ENCODE data around the gene SLC9A5.
A peak's percentile ranks its signal among the peaks of the same experiment; 100 is the strongest.

The SLC9A5 gene

DNA sequence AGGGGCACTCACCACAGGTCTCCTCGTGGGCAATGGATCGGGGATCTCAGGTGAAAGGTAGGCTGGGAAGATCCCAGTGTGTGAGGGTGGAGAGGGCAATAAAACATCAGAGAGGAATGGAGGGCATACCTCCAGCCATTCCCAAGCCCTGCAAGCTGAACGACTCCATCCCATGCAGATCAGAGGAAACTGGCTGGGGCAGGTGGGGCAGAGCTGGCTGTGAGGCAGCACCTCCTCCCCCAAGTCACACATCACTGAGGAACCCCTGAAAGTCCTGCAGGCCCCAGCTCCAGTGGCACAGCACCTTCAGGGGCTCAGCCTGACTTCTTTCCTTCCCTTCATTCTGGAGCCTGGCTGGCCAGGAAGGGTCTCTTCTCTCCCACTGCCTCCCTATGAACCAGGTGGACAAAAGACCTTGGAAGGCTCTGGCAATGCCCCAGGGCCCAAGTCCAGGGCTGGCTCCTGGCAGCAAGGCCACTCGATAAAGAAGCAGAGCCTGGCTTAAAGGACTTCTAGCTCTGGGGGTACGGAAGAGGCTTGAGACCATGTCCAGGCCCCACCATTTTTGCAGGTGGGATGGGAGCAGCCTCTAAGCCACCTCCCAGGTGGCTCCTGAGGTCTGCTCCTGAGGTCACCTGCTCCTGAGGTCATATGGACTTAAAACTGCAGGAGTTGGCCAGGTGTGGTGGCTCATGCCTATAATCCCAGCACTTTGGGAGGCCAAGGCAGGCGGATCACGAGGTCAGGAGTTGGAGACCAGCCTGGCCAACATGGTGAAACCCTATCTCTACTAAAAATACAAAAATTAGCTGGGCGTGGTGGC is 35.4 kb upstream of the SLC9A5 start:
- DNase-seq (ENCODE audit: low read depth) = no peak

DNA sequence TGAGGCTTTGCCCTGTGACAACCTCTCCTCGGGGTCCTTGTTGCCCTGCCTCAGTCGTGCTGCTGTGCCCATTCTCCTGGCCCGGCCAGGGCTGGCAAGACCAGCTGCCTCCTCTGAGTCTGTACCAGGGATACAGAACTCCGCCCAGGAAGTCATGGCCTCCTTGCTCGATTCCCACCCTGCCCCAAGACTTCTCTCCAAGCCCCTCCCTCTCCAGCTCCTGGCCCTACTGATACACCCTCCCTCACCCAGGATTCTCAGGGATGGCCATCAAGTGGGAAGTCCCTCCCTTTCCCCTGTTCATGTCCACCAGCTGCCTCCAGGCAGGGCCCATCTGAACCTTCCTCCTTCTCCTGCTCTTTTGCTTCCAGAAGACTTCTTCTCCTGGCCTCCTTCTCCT is 33.1 kb upstream of the SLC9A5 start:
- DNase-seq (ENCODE audit: low read depth) = no peak

DNA sequence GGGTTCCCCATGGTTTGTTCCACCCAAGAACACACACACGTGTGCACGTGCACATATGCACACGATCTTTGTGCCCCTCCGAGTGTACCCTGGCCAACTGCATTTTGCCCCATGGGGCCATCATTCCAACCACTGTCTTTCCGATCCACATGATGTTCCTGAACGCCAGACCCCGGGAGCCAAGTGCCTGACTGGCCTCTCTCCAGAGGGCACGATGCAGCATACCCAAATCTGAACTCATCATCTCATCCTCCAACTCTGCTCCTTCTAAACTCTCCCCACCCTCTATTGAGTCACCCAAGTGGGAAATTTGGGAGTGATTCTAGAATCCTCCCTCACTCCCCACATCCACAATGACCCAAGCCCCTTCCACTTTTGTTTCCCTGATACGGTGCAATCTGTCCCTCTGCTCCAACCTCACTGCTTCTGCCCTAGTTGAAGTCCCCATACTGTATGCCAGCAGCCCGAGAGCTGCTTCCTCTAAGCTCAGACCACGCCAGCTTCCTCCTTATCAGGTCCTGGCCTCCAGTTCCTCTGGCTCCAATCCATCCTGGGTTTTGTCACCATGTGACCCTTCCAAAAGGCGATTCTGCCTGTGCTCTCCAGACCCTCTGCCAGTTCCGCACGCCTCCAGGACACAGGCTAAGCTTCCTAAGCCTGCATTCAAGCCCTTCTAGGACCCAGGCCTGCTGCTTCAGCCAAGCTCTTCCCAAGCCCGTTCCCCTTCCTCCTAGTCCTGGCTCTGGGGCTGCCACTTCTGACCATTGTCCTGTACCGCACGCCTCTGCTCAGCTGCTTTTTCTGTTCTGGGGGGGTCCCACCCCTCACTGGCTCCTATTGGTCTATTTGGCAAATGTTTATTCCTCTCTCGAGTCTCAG is 31.9 kb upstream of the SLC9A5 start:
- DNase-seq (ENCODE audit: low read depth) = no peak

DNA sequence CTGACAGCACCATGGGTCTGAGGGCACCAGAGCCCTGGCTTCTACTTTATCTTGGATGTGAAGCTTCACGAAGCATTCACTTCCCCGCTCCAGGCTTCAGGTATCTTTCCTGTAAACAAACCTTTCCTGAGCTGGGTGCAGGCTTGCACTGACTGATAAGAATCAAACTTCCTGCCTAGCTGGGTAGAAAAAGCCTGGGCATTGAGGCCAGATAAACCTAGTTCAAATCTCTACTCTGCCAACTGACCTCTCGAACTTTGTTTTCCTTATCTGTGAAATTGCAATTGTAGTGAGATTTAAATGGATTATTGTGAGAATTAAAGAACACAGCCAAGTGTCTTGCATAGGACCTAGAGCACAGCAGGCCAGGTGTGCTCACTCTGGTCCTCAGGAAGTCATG is 24.8 kb upstream of the SLC9A5 start:
- no peak for DNase-seq (ENCODE audit: low read depth)

- DNase-seq (ENCODE audit: low read depth) = no peak
These were observed 22.4 kb upstream of the SLC9A5 start for GRCh38 chr16:67226295-67226803.

GRCh38 chr16:67226804-67227566 is 21.8 kb upstream of the SLC9A5 start, which contains the start of gene TMEM208:
TSS of gene TMEM208 (plus strand) at chr16:67227130. CDS start at chr16:67227219, 89 bp downstream.
- peak; percentile 97 for DNase-seq (ENCODE audit: low read depth)

- no peak for DNase-seq (ENCODE audit: low read depth)
These were observed 21.2 kb upstream of the SLC9A5 start for GRCh38 chr16:67227567-67227921.

- no peak for DNase-seq (ENCODE audit: low read depth)
These were observed 20.6 kb upstream of the SLC9A5 start for GRCh38 chr16:67228034-67228785.

DNA sequence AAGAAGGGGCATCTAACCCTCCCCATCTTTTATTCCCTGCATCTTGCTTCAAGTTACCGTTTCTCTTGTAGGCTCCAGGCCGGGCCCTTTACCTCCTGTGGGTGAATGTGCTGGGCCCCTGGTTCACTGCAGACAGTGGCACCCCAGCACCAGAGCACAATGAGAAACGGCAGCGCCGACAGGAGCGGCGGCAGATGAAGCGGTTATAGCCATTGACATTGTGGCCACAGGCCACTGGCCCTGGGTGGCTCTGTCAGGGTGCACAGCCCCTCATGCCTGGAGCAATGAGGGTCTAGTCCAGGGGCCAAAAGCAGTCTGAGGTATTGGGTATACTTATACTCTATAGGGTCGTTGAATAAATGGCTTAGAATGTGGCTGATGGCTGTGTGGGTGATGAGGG is 19.9 kb upstream of the SLC9A5 start:
- DNase-seq (ENCODE audit: low read depth) = no peak

DNA sequence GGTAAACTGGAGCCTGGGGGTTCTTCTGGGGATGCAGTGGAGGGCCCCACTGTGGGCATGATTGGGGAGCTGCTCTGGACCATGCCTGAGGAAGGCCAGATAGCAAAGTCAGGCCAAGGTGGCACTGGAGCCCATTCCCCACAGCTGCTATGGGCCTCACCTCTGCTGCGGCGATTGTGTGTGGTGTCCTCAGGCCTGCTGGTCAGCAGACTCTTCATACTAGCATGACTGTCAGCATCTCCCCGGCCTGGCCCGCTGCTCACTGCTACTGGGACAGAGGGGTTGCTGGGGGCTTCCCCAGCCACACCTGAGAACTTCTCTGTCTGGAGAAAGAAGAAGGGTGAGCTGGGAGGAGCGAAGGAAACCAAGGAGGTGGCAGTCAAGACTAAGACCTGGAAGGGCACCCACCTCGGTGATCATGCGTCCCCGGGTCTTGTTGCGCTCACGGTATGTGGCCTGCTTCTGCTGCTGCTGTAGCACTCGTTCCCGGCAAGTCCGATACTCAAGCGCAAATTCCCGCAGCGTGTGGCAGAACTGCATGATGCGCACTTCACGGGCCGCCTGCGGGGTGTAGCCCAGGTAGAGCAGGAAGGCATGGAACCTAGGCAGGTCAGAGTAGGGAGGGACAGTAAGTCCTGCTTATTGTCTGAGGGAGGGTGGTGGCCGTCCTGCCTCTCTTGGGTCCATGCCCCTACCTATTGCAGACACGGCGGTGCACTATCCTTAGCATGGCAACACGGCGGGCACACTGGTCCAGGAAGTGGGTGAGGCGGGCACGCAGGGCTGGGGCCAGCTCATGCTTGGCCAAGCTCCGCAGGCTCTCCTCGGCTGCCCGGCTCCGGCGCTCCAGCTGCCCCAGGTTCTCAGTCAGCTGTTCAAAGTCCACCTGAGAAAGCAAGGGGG is 18.6 kb upstream of the SLC9A5 start:
- no peak for DNase-seq (ENCODE audit: low read depth)

DNA sequence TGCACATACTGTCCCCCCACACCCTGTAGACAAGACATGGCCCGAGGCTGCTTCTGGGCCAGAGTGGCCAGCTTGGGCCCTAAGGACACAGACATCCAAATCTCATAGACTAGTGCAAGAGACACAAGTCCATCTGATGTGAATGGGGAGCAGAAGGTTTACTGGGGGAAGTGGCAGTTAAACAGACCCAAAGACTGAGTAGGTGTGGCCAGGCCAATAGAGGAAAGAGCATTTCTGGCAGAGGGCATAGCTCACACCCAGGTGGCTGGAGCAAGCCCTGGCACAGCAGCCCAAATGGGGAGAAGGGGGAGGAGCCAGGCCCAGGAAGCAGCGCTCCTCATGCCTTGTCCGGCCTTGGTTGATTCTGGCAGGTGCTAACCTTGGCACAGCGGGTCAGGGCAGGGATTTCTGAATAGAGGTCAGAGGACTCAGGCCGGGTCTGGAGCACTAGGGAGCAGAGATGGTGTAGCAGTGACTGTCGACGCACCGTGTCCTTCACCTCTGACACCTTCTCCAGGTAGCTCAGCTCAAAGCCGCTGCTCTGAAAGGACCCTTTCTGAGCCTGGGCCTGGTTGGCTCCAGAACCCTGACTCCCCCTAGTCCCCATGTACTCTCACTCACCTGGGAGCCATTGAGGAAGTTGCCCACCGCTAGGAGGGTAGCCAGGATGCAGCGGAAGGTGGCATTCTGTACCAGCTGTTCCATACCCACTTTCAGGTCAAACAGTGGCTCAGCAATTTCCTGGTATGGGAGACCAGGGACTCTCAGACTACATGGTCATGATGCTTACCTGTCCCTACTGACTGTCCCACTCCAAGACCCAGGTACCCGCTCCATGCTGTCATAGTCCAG is 17.7 kb upstream of the SLC9A5 start:
- DNase-seq (ENCODE audit: low read depth) = no peak

GRCh38 chr16:67233596-67233995 is 15.2 kb upstream of the SLC9A5 start:
- no peak for DNase-seq (ENCODE audit: low read depth)

DNA sequence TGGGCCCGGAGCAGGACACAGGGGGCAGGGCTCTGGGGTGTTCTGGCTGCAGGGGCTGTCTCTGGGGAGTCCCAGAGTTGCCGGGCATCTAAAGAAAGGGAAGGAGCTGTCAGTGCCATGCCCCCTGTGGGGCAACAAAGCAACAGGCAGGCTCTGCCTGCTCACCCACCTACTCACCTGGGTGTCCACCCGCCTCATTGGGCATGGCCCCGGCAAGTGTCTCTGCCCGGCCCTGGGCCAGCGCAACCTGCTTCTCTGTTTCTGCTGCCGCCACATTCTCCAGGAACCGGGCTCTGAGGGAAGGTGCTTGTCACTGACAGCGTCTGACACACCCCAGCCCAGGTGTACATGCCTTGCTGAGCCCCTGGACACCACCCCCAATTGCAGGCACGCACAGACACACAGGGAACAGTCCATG is 14.6 kb upstream of the SLC9A5 start:
- no peak for DNase-seq (ENCODE audit: low read depth)

DNA sequence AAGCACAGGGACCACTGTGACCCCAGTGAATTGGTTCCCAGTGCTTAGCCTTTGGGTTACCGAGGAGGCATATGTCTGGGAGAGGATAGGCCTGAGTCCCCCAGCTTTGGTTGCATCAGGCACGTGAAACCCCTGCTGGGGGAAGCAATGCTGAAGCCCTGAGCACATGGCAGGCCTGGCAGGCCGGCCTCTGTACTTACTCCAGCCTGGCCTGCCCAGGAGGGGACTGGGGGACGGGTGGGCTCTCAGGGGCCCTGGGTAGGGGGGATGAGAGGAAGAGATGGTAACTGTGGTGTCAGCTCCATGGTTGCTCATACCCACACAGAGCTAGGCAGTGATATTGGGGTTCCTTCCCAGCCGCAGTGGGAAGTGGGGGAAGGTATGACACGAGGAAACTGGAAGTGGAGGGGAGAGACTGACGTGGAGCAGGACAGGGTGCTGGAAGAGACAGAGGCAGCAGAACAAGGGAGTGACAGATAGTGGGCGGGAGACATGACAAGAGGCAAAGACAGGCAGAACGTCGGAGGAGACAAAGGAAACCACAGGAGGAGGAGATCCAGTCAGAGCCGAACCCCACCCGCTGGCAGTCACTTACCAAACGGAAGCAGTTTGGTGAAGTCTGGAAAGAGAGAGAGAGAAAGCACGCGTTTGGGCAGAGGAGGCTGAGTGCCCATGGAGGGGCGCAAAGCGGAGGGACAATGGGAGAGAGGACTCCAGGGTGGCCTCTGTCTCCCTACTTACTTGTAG is 12.8 kb upstream of the SLC9A5 start:
- no peak for DNase-seq (ENCODE audit: low read depth)

DNA sequence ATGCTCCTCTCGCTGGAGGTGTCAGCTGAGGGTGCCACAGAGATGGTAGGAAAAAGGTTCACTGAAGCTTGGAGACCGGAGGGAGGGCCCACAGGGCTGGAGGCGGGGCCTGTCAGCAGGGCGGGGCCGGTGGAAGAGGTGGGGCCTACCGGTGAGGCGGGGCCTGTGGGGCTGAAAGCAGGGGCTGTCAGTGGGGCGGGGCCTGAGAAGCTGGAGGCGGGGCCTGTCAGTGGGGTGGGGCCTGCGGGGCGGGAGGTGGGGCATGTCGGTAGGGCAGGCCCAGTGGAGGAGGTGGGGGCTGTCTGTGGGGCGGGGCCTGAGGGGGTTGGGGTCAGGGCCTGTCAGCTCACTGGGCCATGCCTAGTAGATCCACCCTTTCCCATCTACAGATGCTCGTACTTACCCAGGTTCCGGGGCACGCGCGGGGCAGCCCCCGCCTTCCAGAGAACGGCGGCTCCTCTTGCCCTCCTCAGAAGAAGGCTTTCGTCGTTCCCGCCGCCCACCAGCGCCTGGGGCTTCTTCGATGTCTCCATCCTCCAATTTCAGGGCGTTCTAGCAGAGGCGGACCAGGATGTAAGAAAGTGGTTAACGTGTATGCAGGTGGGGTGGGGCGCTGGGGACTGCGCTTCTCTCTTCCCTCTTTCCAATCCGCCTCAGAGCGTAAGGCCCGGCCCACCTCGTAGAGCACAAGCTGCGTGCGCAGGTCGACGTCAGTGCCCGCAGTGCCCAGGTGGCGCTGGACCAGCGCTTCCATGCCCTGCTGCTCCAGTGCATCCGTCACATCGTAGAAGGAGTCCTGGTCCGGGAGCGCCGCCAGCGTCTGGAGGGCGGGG is 12.0 kb upstream of the SLC9A5 start:
- no peak for DNase-seq (ENCODE audit: low read depth)

- no peak for DNase-seq (ENCODE audit: low read depth)
These were observed 11.1 kb upstream of the SLC9A5 start for GRCh38 chr16:67237396-67238277.

DNA sequence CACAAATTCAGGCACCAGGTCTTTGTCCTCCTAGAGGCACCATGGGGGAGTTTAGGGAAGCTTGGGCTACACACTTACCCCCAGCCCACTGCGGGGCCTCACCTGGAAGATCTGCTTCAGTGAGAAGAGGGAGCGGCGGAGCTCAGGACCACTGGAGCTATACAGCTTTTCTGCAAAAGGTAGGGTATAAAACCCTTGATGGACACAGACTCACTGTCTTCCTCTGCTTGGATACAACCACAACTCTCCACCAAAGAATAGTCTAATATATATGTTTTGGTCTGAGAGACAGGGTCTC is 10.6 kb upstream of the SLC9A5 start:
- DNase-seq (ENCODE audit: low read depth) = no peak

Data from stimulated activated CD8-positive, alpha-beta memory T cell treated with anti-CD3 and anti-CD28 coated beads, Interleukin-12 subunit alpha, Interleukin-12 subunit beta, amount 100 ng/mL, for 4 hours (primary cell).